K562 (cell line): ENCODE data around the gene PEAR1. TPM values are rescaled to one million over a fixed set of nuclear protein-coding genes. Genes with fewer than 3 reads are reported as not detected.
A peak's percentile ranks its signal among the peaks of the same experiment; 100 is the strongest.

Experiments
- CBFA2T2 ChIP-seq: fragments of 450-650 bp; conservative IDR thresholded peaks from 2 replicates; pipeline ENCODE4 v1.6.1; 2017; ENCODE audit warnings: mild to moderate bottlenecking
- EGR1 ChIP-seq: fragments of 450-650 bp; conservative IDR thresholded peaks from 2 replicates; pipeline ENCODE4 v1.6.1; 2017; ENCODE audit warnings: mild to moderate bottlenecking
- EP300 ChIP-seq: IDR thresholded peaks from 2 replicates; pipeline ENCODE4 v1.6.1; 2012; ENCODE audit warnings: low read length, improper control_type of control experiment
- KDM5B ChIP-seq: fragments of 200-600 bp; sonication (generic); IDR thresholded peaks from 2 replicates; pipeline ENCODE4 v1.6.1; 2012; ENCODE audit warnings: low read depth, mild to moderate bottlenecking, moderate library complexity, low read length, control low read depth, inconsistent platforms; ENCODE audit not compliant: insufficient replicate concordance
- MAZ ChIP-seq, 2 experiments: fragments of 450-650 bp in 1 of 2; sonication (generic) in 1 of 2; formaldehyde crosslinking; IDR thresholded peaks in 1 of 2; conservative IDR thresholded peaks in 1 of 2; 2 replicates each; pipeline versions ENCODE4 v1.4.0 to v1.5.0; 2020; ENCODE audit warnings: mild to moderate bottlenecking in 1 of 2, missing genetic modification reagents in 1 of 2
- MYNN ChIP-seq, 2 experiments: sonication (generic); formaldehyde crosslinking in 1 of 2; IDR thresholded peaks; 2 replicates each; pipeline versions ENCODE4 v1.5.0 to v1.6.1; 2016 to 2020; ENCODE audit warnings: antibody characterized with exemption in 1 of 2, missing genetic modification reagents in 1 of 2
- NCOR1 ChIP-seq: fragments of 450-650 bp; IDR thresholded peaks from 2 replicates; pipeline ENCODE4 v1.6.1; 2016; ENCODE audit warnings: mild to moderate bottlenecking, moderate library complexity
- NELFE ChIP-seq: IDR thresholded peaks from 2 replicates; pipeline ENCODE4 v1.6.1; 2011; ENCODE audit warnings: mild to moderate bottlenecking; ENCODE audit not compliant: insufficient read depth, insufficient read length
- RBBP5 ChIP-seq: fragments of 200-600 bp; sonication (generic); IDR thresholded peaks from 2 replicates; pipeline ENCODE4 v1.6.1; 2012; ENCODE audit warnings: borderline replicate concordance, mild to moderate bottlenecking, low read length, control low read depth, inconsistent platforms; ENCODE audit not compliant: insufficient read depth, poor library complexity, severe bottlenecking
- RBFOX2 ChIP-seq: fragments of 200-400 bp; formaldehyde crosslinking; IDR thresholded peaks from 2 replicates; pipeline ENCODE4 v1.6.1; 2017; ENCODE audit warnings: low read depth, mild to moderate bottlenecking, low read length, moderate library complexity
- RCOR1 ChIP-seq, 2 experiments: IDR thresholded peaks; 2 replicates each; pipeline ENCODE4 v1.6.1; 2012; ENCODE audit warnings: low read depth in 2 of 2, low read length in 2 of 2, borderline replicate concordance in 1 of 2, improper control_type of control experiment in 1 of 2
- STAT5A ChIP-seq: IDR thresholded peaks from 2 replicates; pipeline ENCODE4 v1.6.1; 2012; ENCODE audit warnings: low read length, inconsistent platforms, borderline replicate concordance
- TBL1XR1 ChIP-seq, 2 experiments: IDR thresholded peaks; 2 replicates each; pipeline ENCODE4 v1.6.1; 2012; ENCODE audit warnings: improper control_type of control experiment in 2 of 2, low read length in 2 of 2, mild to moderate bottlenecking in 1 of 2
- TFAP4 ChIP-seq: sonication (generic); formaldehyde crosslinking; IDR thresholded peaks from 2 replicates; pipeline ENCODE4 v1.8.0; 2022; ENCODE audit warnings: missing genetic modification reagents, mild to moderate bottlenecking, moderate library complexity, borderline replicate concordance
- TSC22D4 ChIP-seq: fragments of 450-650 bp; IDR thresholded peaks from 2 replicates; pipeline ENCODE4 v1.6.1; 2016; ENCODE audit warnings: missing genetic modification characterization, missing biosample characterization, control low read depth
- ZNF263 ChIP-seq: sonication (generic); formaldehyde crosslinking; IDR thresholded peaks from 2 replicates; pipeline ENCODE4 v1.8.0; 2022; ENCODE audit warnings: mild to moderate bottlenecking, missing genetic modification reagents, borderline replicate concordance
- ZNF766 ChIP-seq: fragments of 200-800 bp; sonication (Bioruptor generic); conservative IDR thresholded peaks from 2 replicates; pipeline ENCODE4 v1.6.1; 2016; ENCODE audit warnings: missing genetic modification characterization, missing compliant biosample characterization
- polyA plus RNA-seq, 8 experiments: library from polyadenylated mRNA; depleted of rRNA in 4 of 8; stranded (reverse) in 5 of 8; unstranded in 3 of 8; fragments of >200 nt; fragmentation: Nextera tagmentation in 2 of 8; fragmentation: Illumina TruSeq in 1 of 8; extraction: Ambion mirVana in 2 of 8; extraction: Trizol in 1 of 8; gene quantifications; 2 replicates each; pipeline versions ENCODE4 v1.2.1 to v1.2.3, GENCODE V29; 2011 to 2014; ENCODE audit warnings: inconsistent platforms in 1 of 8, missing spikeins in 1 of 8
- total RNA-seq, 7 experiments: library from RNA; depleted of rRNA in 6 of 7; stranded (reverse); fragments of >200 nt in 6 of 7; fragmentation: Illumina TruSeq in 2 of 7; extraction: Trizol in 2 of 7; gene quantifications; 2 replicates each; pipeline versions ENCODE4 v1.2.1 to v1.2.3, GENCODE V29; 2011 to 2021; ENCODE audit warnings: low replicate concordance in 1 of 7

PEAR1 gene
- total and polyA plus RNA-seq, 9 of the 15 experiments (the other 6 are each of a cell fraction or from before 2014, with no cell fraction given): 0.87 to 13.9 (median 6.1) TPM

- TF ChIP-seq MAZ (CRISPR knock-in tag; conservative IDR thresholded peaks at IDR 0.05 in 1 of 2, IDR thresholded peaks at IDR 0.05 in 1 of 2) (peak in 1 of 2 experiments; percentile 59; a peak in 2 of 4 replicates), RBBP5 (peak; percentile 19), CBFA2T2 (0 out of 2 replicates have a peak, but pooled peaks have one; percentile 19), KDM5B (peak; percentile 5), ZNF766 (CRISPR knock-in tag) (no peak), STAT5A (no peak), RCOR1 (IDR thresholded peaks at IDR 0.05; ENCODE audit: borderline replicate concordance in 1 of 2, low read depth in 2 of 2, low read length in 2 of 2) (peak in 1 of 2 experiments; percentile 13; a peak in 1 of 4 replicates), TFAP4 (CRISPR knock-in tag) (peak; percentile 68; the same call in 1 of the 2 replicates), TSC22D4 (no peak), NELFE (no peak), ZNF263 (peak; percentile 68), TBL1XR1 (IDR thresholded peaks at IDR 0.05; ENCODE audit: low read length in 2 of 2) (no peak), RBFOX2 (0 out of 2 replicates have a peak, but pooled peaks have one; percentile 12), NCOR1 (no peak; the same call in 1 of the 2 replicates), EGR1 (peak; percentile 63), MYNN (IDR thresholded peaks at IDR 0.05) (no peak), MYNN (CRISPR knock-in tag; IDR thresholded peaks at IDR 0.05) (no peak), EP300 (peak; percentile 65)
These were observed 27.1 kb upstream of the PEAR1 start (continued) for GRCh38 chr1:156866249-156866909.
